Endothelial cell of umbilical vein (primary cell): ENCODE results near the gene SLC19A1. TPM values are rescaled to one million over a fixed set of nuclear protein-coding genes. Genes with fewer than 3 reads are reported as not detected.

Experiments used
- BruUV-seq: library from RNA; stranded (reverse); fragments of 400-500 nt; replicated peaks from 2 replicates; lab custom pipeline; 2021; lab: Mats Ljungman, UMichigan
- CTCF ChIA-PET: fragments of 300-600, 350-600 bp; sonication (Branson Sonifier 250); formaldehyde crosslinking; loops from one replicate; lab custom pipeline; 2021; ENCODE audit warnings: antibody characterized with exemption, inconsistent platforms; lab: Charles Lee
- POLR2A ChIA-PET: fragments of 300-600, 350-600 bp; sonication (Branson Sonifier 250); formaldehyde crosslinking; loops from one replicate; lab custom pipeline; 2021; ENCODE audit warnings: antibody characterized with exemption, inconsistent platforms; lab: Charles Lee
- DNase-seq: peaks from one replicate; pipeline ENCODE4 v3.0.0-alpha.2; 2011; ENCODE audit warnings: low read depth, low spot score
- FAIRE-seq: peaks from 2 replicates; lab custom pipeline; 2011; peaks lifted over from hg19 to GRCh38; lab: Jason Lieb, UNC
- H2AFZ ChIP-seq: 2 replicates; pipeline ENCODE4 v1.6.0; 2012; ENCODE audit warnings: low read depth, low read length, control low read depth, inconsistent platforms
- H3K27ac ChIP-seq: 2 replicates; pipeline ENCODE4 v1.5.1; 2011; ENCODE audit warnings: low read depth, mild to moderate bottlenecking, control low read depth, low read length, moderate library complexity; ENCODE audit not compliant: insufficient read depth
- H3K27me3 ChIP-seq, 2 experiments: 2 replicates each; pipeline versions ENCODE4 v1.6.0 to v1.6.1; 2011; ENCODE audit warnings: low read length in 2 of 2, mixed read lengths in 1 of 2; ENCODE audit not compliant: control insufficient read depth in 2 of 2, insufficient read depth in 2 of 2
- H3K36me3 ChIP-seq, 2 experiments: 2 replicates in 1 of 2; 3 replicates in 1 of 2; pipeline ENCODE4 v1.5.1; 2011; ENCODE audit warnings: low read length in 2 of 2, mild to moderate bottlenecking in 1 of 2, moderate library complexity in 1 of 2; ENCODE audit not compliant: control insufficient read depth in 2 of 2, insufficient read depth in 2 of 2; ENCODE audit errors: extremely low read depth in 1 of 2
- H3K4me1 ChIP-seq: 3 replicates; pipeline ENCODE4 v1.5.1; 2011; ENCODE audit warnings: mild to moderate bottlenecking, low read length; ENCODE audit not compliant: control insufficient read depth, insufficient read depth; ENCODE audit errors: extremely low read depth
- H3K4me2 ChIP-seq: 2 replicates; pipeline ENCODE4 v1.6.1; 2011; ENCODE audit warnings: low read length, control low read depth, mixed read lengths; ENCODE audit not compliant: insufficient read depth
- H3K4me3 ChIP-seq, 3 experiments: fragments of 200-600 bp in 1 of 3; sonication (generic), shearing (Covaris generic) in 1 of 3; replicated peaks in 1 of 3; 2 replicates each; pipeline ENCODE4 v1.5.1; 2011 to 2016; ENCODE audit warnings: control low read depth in 3 of 3, low read length in 3 of 3, mild to moderate bottlenecking in 2 of 3, inconsistent platforms in 1 of 3, low read depth in 1 of 3, moderate library complexity in 1 of 3; ENCODE audit not compliant: insufficient read depth in 1 of 3
- H3K79me2 ChIP-seq: 2 replicates; pipeline ENCODE4 v1.6.0; 2012; ENCODE audit warnings: low read length, inconsistent platforms; ENCODE audit not compliant: control insufficient read depth, insufficient read depth
- H3K9ac ChIP-seq: replicated peaks from 2 replicates; pipeline ENCODE3; 2011; ENCODE audit warnings: low read length, control low read depth; ENCODE audit not compliant: insufficient read depth; ENCODE audit errors: extremely low read depth
- H3K9me1 ChIP-seq: replicated peaks from 3 replicates; pipeline ENCODE4 v1.6.0; 2011; ENCODE audit warnings: mild to moderate bottlenecking, low read length; ENCODE audit not compliant: control insufficient read depth, insufficient read depth; ENCODE audit errors: extremely low read depth
- H3K9me3 ChIP-seq: replicated peaks from 2 replicates; pipeline ENCODE4 v1.5.1; 2012; ENCODE audit warnings: low read length, inconsistent platforms; ENCODE audit not compliant: control insufficient read depth, insufficient read depth
- H4K20me1 ChIP-seq: replicated peaks from 2 replicates; pipeline ENCODE3; 2011; ENCODE audit warnings: mild to moderate bottlenecking, low read length; ENCODE audit not compliant: control insufficient read depth, insufficient read depth; ENCODE audit errors: extremely low read depth
- CTCF ChIP-seq, 2 donors: IDR thresholded peaks; 1 replicate in 1 of 2; 2 replicates in 1 of 2; pipeline ENCODE4 v1.5.1; 2011; ENCODE audit warnings: low read length in 2 of 2, mild to moderate bottlenecking in 2 of 2, moderate library complexity in 2 of 2, control low read depth in 1 of 2, inconsistent platforms in 1 of 2, low read depth in 1 of 2; ENCODE audit not compliant: insufficient read depth in 1 of 2; ENCODE audit errors: extremely low read depth in 1 of 2
- EZH2 ChIP-seq: IDR thresholded peaks from 2 replicates; pipeline ENCODE4 v1.6.1; 2012; ENCODE audit warnings: borderline replicate concordance, low read depth, mild to moderate bottlenecking, moderate library complexity, low read length, inconsistent platforms; ENCODE audit not compliant: severe bottlenecking
- FOS ChIP-seq: IDR thresholded peaks from 2 replicates; pipeline ENCODE4 v1.6.1; 2011; ENCODE audit warnings: mild to moderate bottlenecking, low read length, moderate library complexity, borderline replicate concordance; ENCODE audit not compliant: insufficient read depth
- GATA2 ChIP-seq: IDR thresholded peaks from 2 replicates; pipeline ENCODE4 v1.7.0; 2011; ENCODE audit warnings: low read depth, mild to moderate bottlenecking, moderate library complexity, mixed read lengths, low read length; ENCODE audit not compliant: insufficient read length, insufficient read depth
- JUN ChIP-seq: IDR thresholded peaks from 2 replicates; pipeline ENCODE4 v1.6.1; 2011; ENCODE audit warnings: borderline replicate concordance, low read depth; ENCODE audit not compliant: insufficient read length, insufficient read depth
- MAX ChIP-seq: IDR thresholded peaks from 2 replicates; pipeline ENCODE4 v1.6.1; 2011; ENCODE audit not compliant: insufficient read depth, insufficient read length
- MYC ChIP-seq: IDR thresholded peaks from one replicate; pipeline ENCODE4 v1.6.1; 2011; ENCODE audit warnings: mild to moderate bottlenecking, low read depth, low read length
- POLR2A ChIP-seq: IDR thresholded peaks from 2 replicates; pipeline ENCODE4 v1.6.1; 2012; ENCODE audit warnings: low read depth, mild to moderate bottlenecking, control low read depth, low read length
- POLR2AphosphoS5 ChIP-seq: IDR thresholded peaks from 2 replicates; pipeline ENCODE4 v1.6.1; 2012; ENCODE audit warnings: low read depth, mild to moderate bottlenecking, control low read depth, low read length, moderate library complexity; ENCODE audit not compliant: insufficient read depth
- dilution Hi-C: fragments of 300-500 bp; cut with MboI; formaldehyde crosslinking; loops from one replicate; pipeline ENCODE4 v1.15.0; 2019; ENCODE audit warnings: low sequenced_read_pairs; ENCODE audit not compliant: extremely low pct_ligation_motif_present
- intact Hi-C: fragments of 100-400 bp; cut with micrococcal nuclease; formaldehyde crosslinking; loops from one replicate; pipeline ENCODE4 v1.10.0; 2022
- polyA plus RNA-seq, 4 experiments: library from polyadenylated mRNA; depleted of rRNA in 3 of 4; stranded (reverse) in 3 of 4; unstranded in 1 of 4; fragments of >200 nt; gene quantifications; 2 replicates each; pipeline versions ENCODE4 v1.2.1 to v1.2.3, GENCODE V29; 2011 to 2012; ENCODE audit warnings: missing spikeins in 1 of 4
- total RNA-seq: library from RNA; stranded (reverse); gene quantifications from 2 replicates; pipeline ENCODE4 v1.2.3, GENCODE V29; 2021

SLC19A1 gene
- total and polyA plus RNA-seq, 2 donors (not counting 3 experiments of a cell fraction or from before 2014, with no cell fraction given): 36.3 to 54.6 TPM

- peaks cover 33% of the 10 kb centered on the region for H3K4me1 ChIP-seq
- POLR2A ChIA-PET: no interaction called here
- no peak overlapping the region for H2AFZ ChIP-seq
- peaks cover 0 to 2% of the 10 kb centered on the region in 2 experiments for H3K36me3 ChIP-seq
- no peaks in the 10 kb centered on the region for H3K9me1 ChIP-seq
- intact Hi-C loops: loop anchor here (10.0 kb wide), 1 partner anchor 62 kb away; no protein-coding TSS in a partner anchor
- DNase-seq: no peak
- H3K4me3 ChIP-seq: no peak overlapping the region
- TF ChIP-seq POLR2AphosphoS5 (no peak), JUN (no peak), MYC (no peak), MAX (no peak), GATA2 (no peak), FOS (no peak), CTCF (IDR thresholded peaks at IDR 0.05; ENCODE audit: extremely low read depth in 1 of 2, insufficient read depth in 1 of 2, low read depth in 1 of 2, low read length in 2 of 2) (no peak), POLR2A (no peak), EZH2 (no peak)
- CTCF ChIA-PET: interaction anchor here (1.3 kb wide), 1 partner anchor 19 kb away, joined by 4 read pairs; no protein-coding TSS in a partner anchor
- no peaks in the 10 kb centered on the region for H3K9me3 ChIP-seq
- no peak overlapping the region for H3K4me2 ChIP-seq
- H3K27ac ChIP-seq: no peak overlapping the region
- no peaks in the 10 kb centered on the region for H4K20me1 ChIP-seq
- no TSS peak for BruUV-seq
- dilution Hi-C loops: no loop called here
- H3K79me2 ChIP-seq: peaks cover 65% of the 10 kb centered on the region
- H3K27me3 ChIP-seq: no peaks in the 10 kb centered on the region
- H3K9ac ChIP-seq: no peak overlapping the region
- no peak for FAIRE-seq
Observed at GRCh38 chr21:45537111-45537745, 5.0 kb downstream of the SLC19A1 start.
